HG03520 (cell line): ENCODE measurements around the gene RBKS.
A peak's percentile ranks its signal among the peaks of the same experiment; 100 is the strongest.
"Not testable (repeated sequence)": the region's sequence is repeated elsewhere in the genome, so short reads cannot be mapped to it uniquely, and the experiment has no call there.

Source experiments
- ATAC-seq: cut with Tn5 transposase; IDR thresholded peaks from one replicate; pipeline ENCODE4 v1.9.1; 2021; ENCODE audit warnings: mild to moderate bottlenecking, moderate library complexity; ENCODE audit not compliant: unreplicated experiment

Gene RBKS

GRCh38 chr2:27907547-27907946 is 17.4 kb upstream of the RBKS start:
- no peak for ATAC-seq

DNA sequence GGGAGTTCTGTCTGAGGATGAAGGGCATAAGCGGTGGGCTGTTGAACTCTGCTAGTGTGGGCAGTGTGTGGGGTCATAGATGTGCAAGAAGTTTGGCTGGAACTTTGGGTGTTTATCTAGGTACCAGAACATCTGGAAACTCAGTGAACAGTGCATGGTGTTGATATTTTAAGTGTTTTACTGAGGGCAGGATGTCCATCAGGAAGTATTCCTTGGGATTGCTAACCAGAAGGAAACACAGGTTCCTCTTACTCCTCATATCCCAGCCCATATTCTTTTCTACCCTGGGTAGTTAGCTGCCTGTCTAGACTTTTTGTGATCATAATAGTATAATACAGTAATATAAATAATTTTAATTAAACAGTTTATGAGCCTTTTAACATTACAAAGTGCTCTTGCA is 15.9 kb upstream of the RBKS start:
- ATAC-seq = no peak

DNA sequence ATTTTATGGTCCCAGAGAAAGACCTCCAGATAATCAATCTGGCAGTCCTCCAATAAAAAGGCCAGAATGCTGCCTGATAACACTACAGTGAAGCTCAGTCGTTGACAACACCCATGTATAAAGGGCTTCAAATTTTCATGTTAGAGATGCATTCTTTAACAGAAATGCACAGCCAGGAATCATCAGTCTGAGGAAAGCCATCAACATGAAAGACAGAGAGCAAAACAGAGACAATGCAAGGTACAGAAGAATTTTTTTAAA is 14.1 kb upstream of the RBKS start:
- no peak for ATAC-seq

DNA sequence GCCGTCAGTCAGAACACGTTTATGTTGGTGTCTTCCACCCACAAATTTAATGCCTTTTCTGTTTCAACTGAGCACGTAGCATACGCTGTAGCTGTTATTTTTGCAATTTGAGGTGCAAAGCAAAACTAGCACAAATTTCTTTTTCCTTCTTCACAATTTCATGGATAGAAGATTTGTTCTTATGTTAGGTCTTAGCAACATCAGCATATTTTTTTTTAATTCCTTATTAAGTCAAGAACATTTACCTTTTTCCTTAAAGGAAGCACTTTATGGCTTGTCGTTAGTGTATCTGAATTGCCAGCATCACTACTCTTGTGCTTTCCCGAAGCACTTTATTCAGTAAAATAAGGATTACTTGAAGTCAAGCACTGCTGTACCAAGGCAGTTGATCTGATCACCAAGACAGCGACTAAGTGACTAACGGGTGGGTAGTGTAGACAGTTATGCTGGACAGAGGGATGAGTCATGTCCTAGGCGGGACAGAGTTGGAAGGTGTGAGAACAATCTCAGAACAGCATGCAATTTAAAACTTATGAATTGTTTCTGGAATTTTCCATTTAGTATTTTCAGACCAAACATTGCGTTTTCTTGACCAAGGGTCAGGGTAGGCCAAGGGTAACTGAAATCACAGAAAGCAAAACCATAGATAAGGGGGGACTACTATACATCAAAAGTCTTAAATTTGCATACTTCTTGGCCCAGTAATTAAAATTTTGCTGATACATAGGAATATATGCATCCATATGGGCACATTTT is 13.6 kb upstream of the RBKS start:
- no peak for ATAC-seq

DNA sequence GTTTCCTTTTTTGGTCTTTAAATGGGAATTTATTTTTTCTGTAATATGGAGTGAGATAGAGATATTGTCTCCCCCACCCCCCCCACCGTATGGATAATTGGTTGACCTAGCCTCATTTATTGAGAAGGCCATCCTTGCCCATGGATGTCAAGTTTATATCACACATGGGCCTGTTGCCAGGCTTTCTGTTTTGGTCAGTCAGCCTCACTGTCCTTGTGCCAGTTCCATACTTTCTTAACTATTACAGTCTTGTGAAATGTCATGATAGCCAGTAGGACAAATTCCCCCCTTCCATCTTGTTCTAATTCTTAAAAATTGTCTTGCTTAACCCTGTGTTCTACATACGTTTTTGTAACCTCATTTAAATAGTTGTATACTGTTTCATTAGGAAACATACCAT is 12.8 kb upstream of the RBKS start:
- no peak for ATAC-seq

- ATAC-seq = no peak
These were observed 11.9 kb upstream of the RBKS start for GRCh38 chr2:27902098-27902497.

- no peak for ATAC-seq
These were observed 11.0 kb upstream of the RBKS start for GRCh38 chr2:27901234-27901633.

- ATAC-seq = no peak
These were observed 7.5 kb upstream of the RBKS start for GRCh38 chr2:27897717-27898116.

DNA sequence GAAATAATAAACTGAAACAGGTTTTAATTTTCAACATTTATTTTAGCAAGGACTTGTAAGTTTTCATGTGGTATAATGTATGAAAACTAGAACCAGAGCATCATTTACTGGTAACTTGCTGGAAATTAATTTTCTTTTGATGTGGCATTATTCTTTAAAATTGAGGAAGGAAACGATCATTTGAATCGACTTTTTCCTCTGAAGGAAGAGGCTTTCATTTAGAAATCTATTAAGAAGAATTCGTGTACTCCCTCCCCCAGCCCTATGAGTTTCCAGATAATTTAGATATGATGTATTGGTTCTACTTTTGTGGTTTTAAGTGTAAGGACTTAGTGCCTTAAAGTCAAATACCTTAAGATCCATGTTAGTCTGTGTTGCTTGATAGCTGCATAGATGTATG is 2.8 kb upstream of the RBKS start:
- ATAC-seq = no peak

DNA sequence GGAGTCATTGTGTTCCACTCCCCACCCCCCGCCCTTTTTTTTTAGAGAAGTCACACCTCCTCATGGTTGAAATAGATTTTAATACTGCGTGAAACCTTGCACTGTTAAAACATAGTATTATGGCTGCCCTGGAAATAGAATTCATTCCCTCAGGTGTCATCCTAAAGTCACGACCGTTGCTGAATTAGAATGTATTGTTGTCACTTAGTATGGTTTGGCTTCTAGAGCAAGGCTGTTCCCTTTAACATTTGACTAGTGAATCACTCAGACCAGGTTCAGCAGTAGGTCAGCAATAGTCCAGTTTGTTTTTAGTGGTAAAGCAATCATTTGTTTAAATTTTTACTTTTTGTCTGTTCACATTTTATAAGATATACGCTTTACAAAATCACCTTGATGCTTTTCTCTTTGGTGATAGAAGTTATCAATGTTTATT is 1.5 kb upstream of the RBKS start:
- no peak for ATAC-seq

DNA sequence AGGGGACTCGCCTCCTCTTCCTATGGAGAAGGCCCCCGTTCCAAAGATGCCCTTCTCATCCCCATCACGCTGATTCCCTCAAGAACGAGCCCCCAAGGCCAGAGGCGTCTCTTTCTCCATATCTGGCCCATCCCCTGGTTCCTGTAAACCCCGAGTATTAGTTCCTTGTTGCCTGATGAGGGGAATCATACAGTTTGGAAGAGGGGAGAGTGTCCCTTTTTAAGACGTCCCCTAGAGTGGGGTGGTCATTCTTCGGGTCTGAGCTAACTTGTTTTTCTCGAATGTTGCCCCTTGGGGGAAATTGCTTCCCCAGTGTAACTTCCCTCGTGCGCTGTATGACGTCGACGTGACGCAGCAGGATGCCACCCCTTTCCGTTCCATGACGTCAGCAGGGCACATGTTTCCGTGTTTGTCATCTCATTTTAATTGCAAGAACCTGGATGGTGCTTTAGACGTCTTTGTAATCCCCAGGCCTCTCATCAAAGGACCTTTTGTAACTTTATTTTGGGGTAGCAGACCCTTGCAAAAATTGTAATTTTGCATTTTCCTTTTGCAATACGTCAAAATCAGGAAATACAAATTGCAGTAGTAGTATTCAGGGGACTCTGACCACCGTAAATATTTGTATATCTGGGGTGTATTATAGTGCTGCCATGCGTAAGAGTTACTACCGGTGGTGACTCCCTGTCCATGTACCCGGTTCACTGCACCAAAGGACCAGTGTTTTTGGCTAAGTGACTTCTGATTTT is 911 bp upstream of the RBKS start:
- peak; percentile 22 for ATAC-seq

DNA sequence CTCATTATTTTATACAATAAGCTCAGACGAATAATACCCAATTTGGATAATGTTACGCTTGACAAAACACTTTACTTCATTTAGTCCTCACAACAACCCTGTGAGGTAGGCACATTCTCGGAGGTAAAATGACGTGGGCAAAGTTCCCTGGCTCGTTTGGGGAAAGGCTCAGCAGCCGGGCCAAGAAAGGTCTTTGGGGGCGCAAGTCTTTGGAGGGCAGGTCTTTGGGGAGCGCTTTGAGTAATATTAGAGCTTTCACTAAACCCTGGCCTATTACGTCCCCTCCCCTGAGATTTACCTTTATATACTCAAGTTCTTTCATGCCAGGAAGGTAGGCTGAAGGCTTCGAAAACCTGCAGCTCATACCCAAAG is 427 bp downstream of the RBKS start:
- peak; percentile 3 for ATAC-seq

DNA sequence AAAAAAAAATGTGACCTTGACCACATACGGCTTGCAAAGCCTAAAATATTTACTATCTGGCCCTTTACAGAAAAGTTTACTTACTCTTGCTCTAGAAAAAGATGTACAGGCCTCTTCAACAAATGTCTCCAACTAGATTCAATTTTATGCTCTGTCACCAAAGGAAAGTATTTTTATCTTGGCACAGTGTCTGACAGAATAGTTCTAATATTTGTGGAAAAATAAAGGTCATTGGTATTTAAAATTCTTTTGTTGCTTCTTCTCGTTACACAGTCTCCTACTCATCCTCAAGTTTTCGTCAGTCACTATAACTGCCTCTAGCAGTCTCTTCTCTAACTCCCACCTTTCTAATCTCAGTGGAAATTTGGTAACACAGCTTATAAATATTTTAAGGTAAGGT is 1.4 kb downstream of the RBKS start:
- no peak for ATAC-seq

DNA sequence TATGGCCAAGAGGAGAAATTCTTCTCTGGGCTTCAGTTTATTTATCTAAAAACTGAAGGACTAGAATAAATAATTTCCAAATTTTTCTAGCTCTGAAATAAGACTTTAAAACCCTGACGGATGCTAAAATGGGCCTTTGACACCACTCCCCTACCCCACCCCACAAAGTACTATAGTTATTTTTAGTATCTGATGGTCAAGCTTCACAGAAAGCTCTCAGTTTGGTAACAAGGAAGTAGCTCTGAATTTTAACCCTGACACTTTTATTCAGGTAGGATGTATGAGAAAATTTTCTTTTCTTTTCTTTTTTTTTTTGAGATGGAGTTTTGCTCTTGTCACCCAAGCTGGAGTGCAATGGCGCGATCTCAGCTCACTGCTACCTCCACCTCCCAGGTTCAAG is 2.4 kb downstream of the RBKS start:
- no peak for ATAC-seq

GRCh38 chr2:27887111-27887510 is 3.1 kb downstream of the RBKS start:
- no peak for ATAC-seq

DNA sequence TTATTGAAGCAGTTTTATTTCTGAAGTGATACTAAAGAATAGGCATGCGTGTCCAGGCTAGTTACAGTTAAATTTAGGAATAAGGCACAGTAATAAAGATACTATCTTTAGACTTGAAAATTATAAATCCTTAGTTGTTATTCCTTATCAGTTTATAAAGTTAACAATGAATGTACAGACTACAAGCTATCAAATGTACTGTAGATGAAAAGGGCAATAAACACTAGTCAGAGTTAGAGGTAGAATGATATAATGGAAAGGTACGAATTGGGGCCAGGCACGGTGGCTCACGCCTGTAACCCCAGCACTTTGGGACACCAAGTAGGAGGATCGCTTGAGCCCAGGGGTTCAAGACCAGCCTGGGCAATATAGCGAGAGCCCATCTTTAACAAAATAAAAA is 3.9 kb downstream of the RBKS start:
- no peak for ATAC-seq

- no peak for ATAC-seq
These were observed 4.5 kb downstream of the RBKS start for GRCh38 chr2:27885661-27886060.

DNA sequence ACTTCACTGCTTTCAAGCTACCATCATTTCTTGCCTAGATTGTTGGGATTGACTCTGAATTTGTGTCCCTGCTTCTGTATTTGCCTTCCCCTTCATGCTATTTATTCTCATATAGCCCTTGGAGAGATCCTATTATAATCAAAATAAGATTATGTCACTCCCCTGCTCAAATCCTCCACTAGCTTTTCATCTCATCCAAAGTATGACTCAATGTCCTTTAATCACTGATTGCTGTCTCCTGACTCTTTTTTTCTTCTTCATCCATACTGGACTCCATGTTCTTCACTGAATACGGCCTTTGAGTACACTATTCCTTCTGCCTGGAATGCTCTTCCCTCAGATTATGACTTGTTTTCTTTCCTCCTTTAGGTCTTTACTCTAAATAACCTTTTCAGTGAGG is 5.0 kb downstream of the RBKS start:
- ATAC-seq = no peak

DNA sequence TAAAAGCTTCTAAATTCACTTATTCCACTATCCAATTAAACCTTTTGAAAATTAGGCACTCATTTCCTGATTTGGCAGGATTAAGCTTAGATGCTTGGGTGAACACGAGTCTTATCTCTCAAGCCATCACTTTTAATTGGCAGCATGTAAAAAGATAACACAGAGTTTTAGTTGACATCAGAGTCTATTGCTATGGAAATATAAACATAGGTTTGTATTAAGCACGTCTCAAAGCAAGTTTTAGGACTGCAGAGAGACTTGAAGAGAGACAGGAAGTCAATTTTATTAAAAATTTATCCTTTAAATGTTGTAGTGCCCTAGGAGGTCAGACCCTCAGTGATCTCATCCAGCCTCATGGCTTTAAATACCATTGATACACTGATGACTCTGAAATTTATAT is 5.6 kb downstream of the RBKS start:
- ATAC-seq = no peak

DNA sequence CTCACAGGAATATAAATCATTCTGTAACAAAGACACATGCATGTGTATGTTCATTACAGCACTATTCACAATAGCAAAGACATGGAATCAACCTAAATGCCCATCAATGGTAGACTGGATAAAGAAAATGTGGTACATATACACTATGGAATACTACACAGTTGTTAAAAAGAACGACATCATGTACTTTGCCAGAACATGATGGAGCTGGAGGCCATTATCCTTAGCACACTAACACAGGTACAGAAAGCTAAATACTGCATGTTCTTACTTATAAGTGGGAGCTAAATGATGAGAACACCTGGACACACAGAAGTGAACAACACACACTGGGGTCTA is 7.6 kb downstream of the RBKS start:
- ATAC-seq = not testable (repeated sequence)

- not testable (repeated sequence) for ATAC-seq
These were observed 8.2 kb downstream of the RBKS start for GRCh38 chr2:27881815-27882583.

DNA sequence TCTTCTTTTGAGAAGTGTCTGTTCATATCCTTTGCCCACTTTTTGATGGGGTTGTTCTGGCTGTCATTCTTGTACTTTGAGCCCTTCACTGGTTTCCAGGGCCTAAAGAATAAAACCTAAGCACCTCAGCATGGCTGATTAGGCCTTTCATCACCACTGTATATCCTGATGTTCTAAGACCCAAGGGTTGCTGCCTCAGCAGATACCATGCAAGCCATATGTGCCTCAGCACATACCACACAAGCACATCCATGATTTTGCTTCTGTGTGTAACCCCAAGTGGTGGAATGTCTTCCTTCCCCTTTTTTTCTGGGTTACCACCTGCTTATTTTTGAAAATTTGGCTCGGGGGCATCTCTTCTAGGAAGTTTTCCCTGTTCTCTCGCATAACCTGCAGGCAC is 11.4 kb downstream of the RBKS start:
- no peak for ATAC-seq
